ENCODE measurements around the gene AFAP1L2.

Gene AFAP1L2

GRCh38 chr10:114372179-114372578 lies 32.1 kb downstream of the AFAP1L2 start:
- TF ChIP-seq EZH2phosphoT487 (IDR thresholded peaks at IDR 0.05; ENCODE audit: borderline replicate concordance) (no peak), CTCF (conservative IDR thresholded peaks at IDR 0.05; ENCODE audit: low read length) (no peak)
- no peaks in the 10 kb centered on the region for H3K9me3 ChIP-seq (ENCODE audit: insufficient read depth, low read depth, low read length)
- H3F3A ChIP-seq (ENCODE audit: low read depth), result no peaks in the 10 kb centered on the region
- H3K4me1 ChIP-seq (ENCODE audit: insufficient read depth, low read length, poor library complexity, severe bottlenecking), result peaks cover 18% of the 10 kb centered on the region
- no peak overlapping the region for H3K9ac ChIP-seq (ENCODE audit: low read depth, low read length, poor library complexity, severe bottlenecking)
- no peak overlapping the region for H3K4me2 ChIP-seq (ENCODE audit: low read depth, low read length, poor library complexity, severe bottlenecking)
- H4K20me1 ChIP-seq (ENCODE audit: insufficient read depth, low read length, poor library complexity, severe bottlenecking), result no peaks in the 10 kb centered on the region
- H3K79me2 ChIP-seq (ENCODE audit: insufficient read depth, low read length), result no peaks in the 10 kb centered on the region
- no peak overlapping the region for H3K4me3 ChIP-seq (ENCODE audit: low read length, poor library complexity, severe bottlenecking)
- no peak overlapping the region for H2AFZ ChIP-seq (ENCODE audit: low read length)
- H3K27me3 ChIP-seq (ENCODE audit: insufficient read depth, low read length, poor library complexity, severe bottlenecking), result no peaks in the 10 kb centered on the region
- no peaks in the 10 kb centered on the region for H3K36me3 ChIP-seq (ENCODE audit: insufficient read depth, low read length)
- no peaks in the 10 kb centered on the region for H3K9me2 ChIP-seq (replicated peaks; ENCODE audit: low read depth, low read length)

GRCh38 chr10:114370966-114371365 lies 33.3 kb downstream of the AFAP1L2 start:
- Histone ChIP-seq H3K4me2 (ENCODE audit: low read depth, low read length, poor library complexity, severe bottlenecking) (no peak overlapping the region), H3K27me3 (ENCODE audit: insufficient read depth, low read length, poor library complexity, severe bottlenecking) (no peaks in the 10 kb centered on the region), H3K4me1 (ENCODE audit: insufficient read depth, low read length, poor library complexity, severe bottlenecking) (peaks cover 29% of the 10 kb centered on the region), H3F3A (ENCODE audit: low read depth) (no peaks in the 10 kb centered on the region), H2AFZ (ENCODE audit: low read length) (no peak overlapping the region), H3K9me3 (ENCODE audit: insufficient read depth, low read depth, low read length) (no peaks in the 10 kb centered on the region), H4K20me1 (ENCODE audit: insufficient read depth, low read length, poor library complexity, severe bottlenecking) (no peaks in the 10 kb centered on the region), H3K79me2 (ENCODE audit: insufficient read depth, low read length) (no peaks in the 10 kb centered on the region), H3K9me2 (replicated peaks; ENCODE audit: low read depth, low read length) (no peaks in the 10 kb centered on the region), H3K4me3 (ENCODE audit: low read length, poor library complexity, severe bottlenecking) (no peak overlapping the region), H3K9ac (ENCODE audit: low read depth, low read length, poor library complexity, severe bottlenecking) (no peak overlapping the region), H3K36me3 (ENCODE audit: insufficient read depth, low read length) (no peaks in the 10 kb centered on the region)
- no peak for TF ChIP-seq EZH2phosphoT487 (IDR thresholded peaks at IDR 0.05; ENCODE audit: borderline replicate concordance)
- no peak for TF ChIP-seq CTCF (conservative IDR thresholded peaks at IDR 0.05; ENCODE audit: low read length)

- H3K9me2 ChIP-seq (replicated peaks; ENCODE audit: low read depth, low read length), result no peaks in the 10 kb centered on the region
- peaks cover 29% of the 10 kb centered on the region for H3K4me1 ChIP-seq (ENCODE audit: insufficient read depth, low read length, poor library complexity, severe bottlenecking)
- H3K4me2 ChIP-seq (ENCODE audit: low read depth, low read length, poor library complexity, severe bottlenecking), result no peak overlapping the region
- no peaks in the 10 kb centered on the region for H3K27me3 ChIP-seq (ENCODE audit: insufficient read depth, low read length, poor library complexity, severe bottlenecking)
- no peak overlapping the region for H3K4me3 ChIP-seq (ENCODE audit: low read length, poor library complexity, severe bottlenecking)
- no peak overlapping the region for H2AFZ ChIP-seq (ENCODE audit: low read length)
- no peaks in the 10 kb centered on the region for H4K20me1 ChIP-seq (ENCODE audit: insufficient read depth, low read length, poor library complexity, severe bottlenecking)
- H3K36me3 ChIP-seq (ENCODE audit: insufficient read depth, low read length), result no peaks in the 10 kb centered on the region
- H3K79me2 ChIP-seq (ENCODE audit: insufficient read depth, low read length), result no peaks in the 10 kb centered on the region
- no peak overlapping the region for H3K9ac ChIP-seq (ENCODE audit: low read depth, low read length, poor library complexity, severe bottlenecking)
- no peaks in the 10 kb centered on the region for H3K9me3 ChIP-seq (ENCODE audit: insufficient read depth, low read depth, low read length)
- TF ChIP-seq EZH2phosphoT487 (IDR thresholded peaks at IDR 0.05; ENCODE audit: borderline replicate concordance), result no peak
- TF ChIP-seq CTCF (conservative IDR thresholded peaks at IDR 0.05; ENCODE audit: low read length), result no peak
- H3F3A ChIP-seq (ENCODE audit: low read depth), result no peaks in the 10 kb centered on the region
Measured at GRCh38 chr10:114370199-114370598, 34.1 kb downstream of the AFAP1L2 start.
